LNCaP clone FGC (cell line): ENCODE measurements around the gene CCDC92B.
"Not testable (repeated sequence)": the region's sequence is repeated elsewhere in the genome, so short reads cannot be mapped to it uniquely, and the experiment has no call there.

Source experiments
- DNase-seq: peaks from one replicate; pipeline ENCODE4 v3.0.0-alpha.2; 2011; ENCODE audit warnings: low read depth
- H3K4me3 ChIP-seq: 2 replicates; pipeline ENCODE4 v1.5.1; 2011; ENCODE audit warnings: mild to moderate bottlenecking, low read depth, low read length, control low read depth
- CTCF ChIP-seq: IDR thresholded peaks from 2 replicates; pipeline ENCODE4 v1.5.1; 2012; ENCODE audit warnings: mild to moderate bottlenecking; ENCODE audit not compliant: control insufficient read depth, insufficient read depth; ENCODE audit errors: extremely low read depth

CCDC92B gene

GRCh38 chr17:2703181-2703580 is 46.3 kb downstream of the CCDC92B start:
- H3K4me3 ChIP-seq = no peak overlapping the region

GRCh38 chr17:2701996-2702741 is 47.3 kb downstream of the CCDC92B start:
- no peak overlapping the region for H3K4me3 ChIP-seq
- no peak for DNase-seq
- TF ChIP-seq CTCF = no peak

More at GRCh38 chr17:2703181-2703580, 46.3 kb downstream of the CCDC92B start:
- no peak for DNase-seq
- no peak for TF ChIP-seq CTCF

- no peak for DNase-seq
- no peak for TF ChIP-seq CTCF
- H3K4me3 ChIP-seq = no peak overlapping the region
Observed at GRCh38 chr17:2701161-2701995, 48.1 kb downstream of the CCDC92B start.

GRCh38 chr17:2700491-2701141 is 48.8 kb downstream of the CCDC92B start:
- H3K4me3 ChIP-seq = no peak overlapping the region
- no peak for DNase-seq
- TF ChIP-seq CTCF = no peak

GRCh38 chr17:2700030-2700490 is 49.4 kb downstream of the CCDC92B start:
- no peak for DNase-seq
- TF ChIP-seq CTCF = no peak
- no peak overlapping the region for H3K4me3 ChIP-seq

GRCh38 chr17:2699216-2699805 is 50.1 kb downstream of the CCDC92B start:
- DNase-seq, H3K4me3 ChIP-seq: not testable (repeated sequence)
